NCI-H69 (cell line): ENCODE results near the gene ZNF320.
"Not testable (repeated sequence)": the region's sequence is repeated elsewhere in the genome, so short reads cannot be mapped to it uniquely, and the experiment has no call there.

Experiments used
- DNase-seq: peaks from one replicate; lab custom pipeline; 2025; lab: John Stamatoyannopoulos, UW

Gene ZNF320

GRCh38 chr19:52897138-52897935, at the start of gene ZNF320:
Gene ZNF320, minus strand, starts transcription at chr19:52897635. Its CDS starts 7,380 bp downstream, at chr19:52890255.
- peak; percentile 98 for DNase-seq

- peak; percentile 92 for DNase-seq
These were observed 49.2 kb upstream of the ZNF320 start for GRCh38 chr19:52946322-52947310.

- peak; percentile 69 for DNase-seq
These were observed 48.4 kb upstream of the ZNF320 start for GRCh38 chr19:52945652-52946321.

- DNase-seq: peak; percentile 82
These were observed 47.5 kb upstream of the ZNF320 start for GRCh38 chr19:52944703-52945493.

GRCh38 chr19:52943884-52944643, 46.6 kb upstream of the ZNF320 start:
- no peak for DNase-seq

- no peak for DNase-seq
These were observed 45.9 kb upstream of the ZNF320 start for GRCh38 chr19:52943134-52943883.

GRCh38 chr19:52942386-52943133, 45.1 kb upstream of the ZNF320 start:
- DNase-seq: peak; percentile 93

- DNase-seq: peak; percentile 65
These were observed 44.5 kb upstream of the ZNF320 start for GRCh38 chr19:52941941-52942385.

- peak; percentile 55 for DNase-seq
These were observed 44.1 kb upstream of the ZNF320 start for GRCh38 chr19:52941523-52941922.

GRCh38 chr19:52940905-52941304, 43.5 kb upstream of the ZNF320 start:
- not testable (repeated sequence) for DNase-seq

GRCh38 chr19:52938761-52939160, 41.3 kb upstream of the ZNF320 start:
- no peak for DNase-seq

GRCh38 chr19:52936954-52937325, 39.5 kb upstream of the ZNF320 start:
- no peak for DNase-seq

- no peak for DNase-seq
These were observed 38.9 kb upstream of the ZNF320 start for GRCh38 chr19:52936151-52936953.

- DNase-seq: no peak
These were observed 38.0 kb upstream of the ZNF320 start for GRCh38 chr19:52935434-52935833.

GRCh38 chr19:52924641-52925040, 27.2 kb upstream of the ZNF320 start:
- not testable (repeated sequence) for DNase-seq

- DNase-seq: peak; percentile 5
These were observed 26.6 kb upstream of the ZNF320 start for GRCh38 chr19:52923778-52924593.
